Smooth muscle cell (in vitro differentiated cells): ENCODE data around the gene SCGB3A1. TPM values are rescaled to one million over a fixed set of nuclear protein-coding genes. Genes with fewer than 3 reads are reported as not detected.

Source experiments
- DNase-seq: peaks from one replicate; lab custom pipeline; 2025; ENCODE audit not compliant: unreplicated experiment; lab: John Stamatoyannopoulos, UW
- H2AFZ ChIP-seq: fragments of 200-600 bp; sonication (generic); 2 replicates; pipeline ENCODE4 v1.6.0; 2016; ENCODE audit warnings: antibody characterized with exemption, low read depth, mild to moderate bottlenecking
- H3F3A ChIP-seq: fragments of 200-600 bp; sonication (generic); 2 replicates; pipeline ENCODE4 v1.6.0; 2017; ENCODE audit warnings: antibody characterized with exemption, low read depth
- H3K27ac ChIP-seq: fragments of 200-600 bp; sonication (generic); 2 replicates; pipeline ENCODE4 v1.5.1; 2016; ENCODE audit warnings: low read depth, mild to moderate bottlenecking
- H3K27me3 ChIP-seq: fragments of 200-600 bp; sonication (generic); 2 replicates; pipeline ENCODE4 v1.6.1; 2016; ENCODE audit warnings: low read depth, mild to moderate bottlenecking
- H3K36me3 ChIP-seq: fragments of 200-600 bp; sonication (generic); 2 replicates; pipeline ENCODE4 v1.5.1; 2016; ENCODE audit warnings: low read depth
- H3K4me1 ChIP-seq: fragments of 200-600 bp; sonication (generic); 2 replicates; pipeline ENCODE4 v1.5.1; 2016; ENCODE audit warnings: low read depth
- H3K4me2 ChIP-seq: fragments of 200-600 bp; sonication (generic); 2 replicates; pipeline ENCODE4 v1.6.0; 2016; ENCODE audit warnings: mild to moderate bottlenecking
- H3K4me3 ChIP-seq: fragments of 200-600 bp; sonication (generic); 2 replicates; pipeline ENCODE4 v1.5.1; 2016; ENCODE audit warnings: mild to moderate bottlenecking
- H3K79me2 ChIP-seq: fragments of 200-600 bp; sonication (generic); 2 replicates; pipeline ENCODE4 v1.6.0; 2016; ENCODE audit warnings: low read depth, mild to moderate bottlenecking
- H3K9ac ChIP-seq: fragments of 200-600 bp; sonication (generic); 2 replicates; pipeline ENCODE4 v1.6.0; 2016; ENCODE audit warnings: low read depth
- H3K9me3 ChIP-seq: fragments of 200-600 bp; sonication (generic); replicated peaks from 2 replicates; pipeline ENCODE4 v1.5.1; 2016; ENCODE audit warnings: low read depth
- H4K20me1 ChIP-seq: fragments of 200-600 bp; sonication (generic); 2 replicates; pipeline ENCODE4 v1.6.0; 2016; ENCODE audit warnings: low read depth
- WGBS: methylation state at CpG from one replicate; pipeline ENCODE4 v1.1.7; 2016; ENCODE audit warnings: low lambda C conversion rate; 5-methylcytosine and 5-hydroxymethylcytosine counted together
- polyA plus RNA-seq: library from polyadenylated mRNA; unstranded; fragments of >200 nt; fragmentation: Nextera tagmentation; extraction: Ambion mirVana; gene quantifications from 2 replicates; pipeline ENCODE4 v1.2.1, GENCODE V29; 2016
- total RNA-seq: library from RNA; depleted of rRNA; stranded (reverse); fragments of >200 nt; gene quantifications from 2 replicates; pipeline ENCODE4 v1.2.3, GENCODE V29; 2014
- TF ChIP-seq, protein P1 (sequence below): fragments of 200-600 bp; sonication (generic); IDR thresholded peaks from 2 replicates; pipeline ENCODE4 v1.5.1; 2017; ENCODE audit warnings: borderline replicate concordance, mild to moderate bottlenecking, antibody characterized with exemption; ENCODE audit not compliant: insufficient read depth, poor library complexity, severe bottlenecking

The SCGB3A1 gene
- total and polyA plus RNA-seq, 2 experiments from 2014 or later, result not detected

DNA sequence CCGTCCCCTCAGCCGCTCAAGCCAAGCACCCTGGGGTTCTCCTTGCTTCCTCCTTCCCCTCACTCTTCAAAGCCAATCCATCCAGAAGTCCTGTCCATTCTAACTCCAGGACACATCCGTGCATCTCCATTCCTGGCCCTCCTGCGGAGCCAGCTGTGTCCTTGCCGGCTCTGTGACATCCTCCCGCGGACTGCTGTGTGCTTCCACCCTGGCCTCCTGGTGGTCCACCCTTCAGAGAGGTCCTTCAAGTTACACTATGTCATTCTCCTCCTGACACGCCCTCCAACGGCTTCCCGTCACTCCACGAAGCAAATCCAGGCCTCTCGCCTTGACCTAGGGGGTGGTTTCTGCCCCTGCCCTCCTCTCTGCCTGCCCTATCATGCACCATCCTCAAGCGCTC lies 13.0 kb upstream of the SCGB3A1 start:
- Histone ChIP-seq H3F3A (no peaks in the 10 kb centered on the region), H3K27ac (no peak overlapping the region), H3K4me3 (no peak overlapping the region), H3K4me2 (no peak overlapping the region), H3K9ac (no peak overlapping the region), H2AFZ (no peak overlapping the region), H3K79me2 (no peaks in the 10 kb centered on the region), H4K20me1 (no peaks in the 10 kb centered on the region), H3K36me3 (no peaks in the 10 kb centered on the region), H3K4me1 (no peaks in the 10 kb centered on the region), H3K27me3 (no peaks in the 10 kb centered on the region), H3K9me3 (no peaks in the 10 kb centered on the region)
- 91% methylated on average over 13 of the region's 13 CpGs for WGBS
- DNase-seq, result no peak
- TF ChIP-seq, protein P1, sequence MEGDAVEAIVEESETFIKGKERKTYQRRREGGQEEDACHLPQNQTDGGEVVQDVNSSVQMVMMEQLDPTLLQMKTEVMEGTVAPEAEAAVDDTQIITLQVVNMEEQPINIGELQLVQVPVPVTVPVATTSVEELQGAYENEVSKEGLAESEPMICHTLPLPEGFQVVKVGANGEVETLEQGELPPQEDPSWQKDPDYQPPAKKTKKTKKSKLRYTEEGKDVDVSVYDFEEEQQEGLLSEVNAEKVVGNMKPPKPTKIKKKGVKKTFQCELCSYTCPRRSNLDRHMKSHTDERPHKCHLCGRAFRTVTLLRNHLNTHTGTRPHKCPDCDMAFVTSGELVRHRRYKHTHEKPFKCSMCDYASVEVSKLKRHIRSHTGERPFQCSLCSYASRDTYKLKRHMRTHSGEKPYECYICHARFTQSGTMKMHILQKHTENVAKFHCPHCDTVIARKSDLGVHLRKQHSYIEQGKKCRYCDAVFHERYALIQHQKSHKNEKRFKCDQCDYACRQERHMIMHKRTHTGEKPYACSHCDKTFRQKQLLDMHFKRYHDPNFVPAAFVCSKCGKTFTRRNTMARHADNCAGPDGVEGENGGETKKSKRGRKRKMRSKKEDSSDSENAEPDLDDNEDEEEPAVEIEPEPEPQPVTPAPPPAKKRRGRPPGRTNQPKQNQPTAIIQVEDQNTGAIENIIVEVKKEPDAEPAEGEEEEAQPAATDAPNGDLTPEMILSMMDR, result no peak

DNA sequence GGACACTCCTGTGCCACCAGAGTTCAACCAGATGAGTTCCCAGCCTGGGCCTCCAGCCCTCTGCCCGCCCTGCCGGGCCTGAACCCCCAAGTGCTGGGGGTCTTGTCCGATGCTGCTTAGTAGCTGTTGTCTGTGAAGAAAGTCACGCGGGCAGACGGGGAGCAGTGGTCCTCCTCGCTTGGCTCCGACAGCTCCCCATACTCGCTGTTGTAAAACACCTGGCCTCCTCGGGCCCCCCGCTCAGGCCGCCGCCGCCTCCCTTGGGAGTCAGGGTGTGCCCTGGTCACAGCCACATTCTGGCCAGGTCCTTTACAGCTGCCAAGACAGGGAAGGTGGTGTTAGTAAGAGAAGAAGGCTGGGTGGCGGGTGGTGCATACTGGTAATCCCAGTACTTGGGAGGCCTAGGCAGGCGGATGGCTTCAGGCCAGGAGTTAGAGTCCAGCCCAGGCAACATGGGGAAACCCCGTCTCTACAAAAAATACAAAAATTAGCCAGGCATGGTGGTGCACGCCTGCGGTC lies 11.8 kb upstream of the SCGB3A1 start:
- TF ChIP-seq, protein P1, result no peak
- H3K4me1 ChIP-seq, result no peaks in the 10 kb centered on the region
- DNase-seq, result no peak
- H2AFZ ChIP-seq, result no peak overlapping the region
- no peak overlapping the region for H3K4me3 ChIP-seq
- no peaks in the 10 kb centered on the region for H3K9me3 ChIP-seq
- H3K27me3 ChIP-seq, result no peaks in the 10 kb centered on the region
- no peak overlapping the region for H3K27ac ChIP-seq
- no peak overlapping the region for H3K4me2 ChIP-seq
- H3K79me2 ChIP-seq, result no peaks in the 10 kb centered on the region
- no peaks in the 10 kb centered on the region for H3K36me3 ChIP-seq
- H3K9ac ChIP-seq, result no peak overlapping the region
- H4K20me1 ChIP-seq, result no peaks in the 10 kb centered on the region
- H3F3A ChIP-seq, result no peaks in the 10 kb centered on the region
- WGBS, result 95% methylated on average over 19 of the region's 19 CpGs

DNA sequence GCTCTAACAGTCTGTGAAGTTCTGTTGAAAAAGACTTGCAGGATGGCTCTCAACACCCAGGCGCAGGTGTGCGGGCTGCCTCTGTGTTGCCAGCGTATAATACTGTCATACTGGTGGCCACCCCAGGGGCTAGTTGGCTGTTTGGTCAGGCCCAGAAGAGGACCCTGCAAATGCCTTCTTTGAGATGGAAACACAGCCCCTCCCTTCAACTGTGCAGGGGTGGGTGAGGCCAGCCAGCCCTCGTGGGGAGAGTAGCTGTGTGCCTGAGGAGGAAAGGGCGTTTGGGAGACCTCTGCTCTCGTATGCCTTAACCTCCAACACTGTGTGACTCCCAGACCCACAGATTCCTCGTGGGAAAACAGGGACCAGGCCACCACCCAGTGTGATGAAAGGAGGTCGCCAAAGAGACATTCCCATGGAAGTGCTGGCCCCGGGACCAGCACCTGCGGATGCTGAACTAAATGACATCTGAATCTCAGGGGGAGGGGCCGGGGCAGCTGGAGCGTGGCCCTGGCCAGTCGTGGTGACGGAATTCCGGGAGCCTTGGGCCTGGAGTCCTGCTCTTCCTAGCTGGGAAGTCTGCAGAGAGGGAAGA lies 11.3 kb upstream of the SCGB3A1 start:
- no peaks in the 10 kb centered on the region for H4K20me1 ChIP-seq
- H3K9ac ChIP-seq, result no peak overlapping the region
- no peak overlapping the region for H2AFZ ChIP-seq
- TF ChIP-seq, protein P1, result no peak
- H3K27me3 ChIP-seq, result no peaks in the 10 kb centered on the region
- no peaks in the 10 kb centered on the region for H3F3A ChIP-seq
- no peaks in the 10 kb centered on the region for H3K4me1 ChIP-seq
- no peaks in the 10 kb centered on the region for H3K9me3 ChIP-seq
- no peak overlapping the region for H3K27ac ChIP-seq
- 82% methylated on average over 15 of the region's 15 CpGs for WGBS
- H3K4me2 ChIP-seq, result no peak overlapping the region
- H3K4me3 ChIP-seq, result no peak overlapping the region
- DNase-seq, result no peak
- no peaks in the 10 kb centered on the region for H3K36me3 ChIP-seq
- no peaks in the 10 kb centered on the region for H3K79me2 ChIP-seq
